Activated naive CD8-positive, alpha-beta T cell (primary cell): ENCODE results near the gene VWC2.

Source experiments
- H3K27ac Mint-ChIP-seq: one replicate; pipeline ENCODE4 v1.8.0; 2021; ENCODE audit warnings: mixed read lengths
- H3K27me3 Mint-ChIP-seq: one replicate; pipeline ENCODE4 v1.8.0; 2021; ENCODE audit warnings: mixed read lengths
- H3K36me3 Mint-ChIP-seq: one replicate; pipeline ENCODE4 v1.8.0; 2021; ENCODE audit warnings: mixed read lengths
- H3K4me1 Mint-ChIP-seq: one replicate; pipeline ENCODE4 v1.8.0; 2021; ENCODE audit warnings: low read depth, mixed read lengths
- H3K4me3 Mint-ChIP-seq: one replicate; pipeline ENCODE4 v1.8.0; 2021; ENCODE audit warnings: mild to moderate bottlenecking, mixed read lengths
- H3K9me3 Mint-ChIP-seq: one replicate; pipeline ENCODE4 v1.8.0; 2021; ENCODE audit warnings: low read depth, mixed read lengths

VWC2 gene

GRCh38 chr7:49911909-49912308 is 138.5 kb downstream of the VWC2 start:
- H3K4me3 Mint-ChIP-seq: no peak overlapping the region
- H3K36me3 Mint-ChIP-seq: peaks cover 4% of the 10 kb centered on the region
- H3K4me1 Mint-ChIP-seq: no peaks in the 10 kb centered on the region
- H3K9me3 Mint-ChIP-seq: peaks cover 9% of the 10 kb centered on the region
- no peak overlapping the region for H3K27ac Mint-ChIP-seq
- peaks cover 7% of the 10 kb centered on the region for H3K27me3 Mint-ChIP-seq

- Mint-ChIP-seq H3K4me3 (no peak overlapping the region), H3K9me3 (peaks cover 15% of the 10 kb centered on the region), H3K4me1 (no peaks in the 10 kb centered on the region), H3K27ac (no peak overlapping the region), H3K27me3 (no peaks in the 10 kb centered on the region), H3K36me3 (no peaks in the 10 kb centered on the region)
These were observed 153.3 kb downstream of the VWC2 start for GRCh38 chr7:49926720-49927119.

- no peaks in the 10 kb centered on the region for H3K36me3 Mint-ChIP-seq
These were observed 154.2 kb downstream of the VWC2 start for GRCh38 chr7:49927631-49928030.

GRCh38 chr7:49928787-49929186 is 155.3 kb downstream of the VWC2 start:
- Mint-ChIP-seq H3K27ac (no peak overlapping the region), H3K9me3 (peaks cover 15% of the 10 kb centered on the region), H3K36me3 (no peaks in the 10 kb centered on the region), H3K4me3 (no peak overlapping the region), H3K4me1 (no peaks in the 10 kb centered on the region), H3K27me3 (no peaks in the 10 kb centered on the region)

More at GRCh38 chr7:49927631-49928030, 154.2 kb downstream of the VWC2 start:
- no peaks in the 10 kb centered on the region for H3K27me3 Mint-ChIP-seq
- H3K4me3 Mint-ChIP-seq: no peak overlapping the region
- H3K4me1 Mint-ChIP-seq: no peaks in the 10 kb centered on the region
- no peak overlapping the region for H3K27ac Mint-ChIP-seq
- peaks cover 15% of the 10 kb centered on the region for H3K9me3 Mint-ChIP-seq

- Mint-ChIP-seq H3K4me3 (no peak overlapping the region), H3K36me3 (no peaks in the 10 kb centered on the region), H3K4me1 (no peaks in the 10 kb centered on the region), H3K9me3 (peaks cover 15% of the 10 kb centered on the region), H3K27me3 (peaks cover 2% of the 10 kb centered on the region), H3K27ac (no peak overlapping the region)
These were observed 158.2 kb downstream of the VWC2 start for GRCh38 chr7:49931627-49932026.

GRCh38 chr7:49937608-49938007 is 164.2 kb downstream of the VWC2 start:
- Mint-ChIP-seq H3K4me3 (no peak overlapping the region), H3K27me3 (peaks cover 2% of the 10 kb centered on the region), H3K9me3 (no peaks in the 10 kb centered on the region), H3K27ac (no peak overlapping the region), H3K36me3 (no peaks in the 10 kb centered on the region), H3K4me1 (no peaks in the 10 kb centered on the region)
